NCI-H1105 treated with DMSO at 0.1 percent for 48 hours (cell line): ENCODE results near the gene UBE2J2.
"Not testable (repeated sequence)": the region's sequence is repeated elsewhere in the genome, so short reads cannot be mapped to it uniquely, and the experiment has no call there.

Source experiments
- DNase-seq: peaks from one replicate; lab custom pipeline; 2025; lab: John Stamatoyannopoulos, UW

The UBE2J2 gene

DNA sequence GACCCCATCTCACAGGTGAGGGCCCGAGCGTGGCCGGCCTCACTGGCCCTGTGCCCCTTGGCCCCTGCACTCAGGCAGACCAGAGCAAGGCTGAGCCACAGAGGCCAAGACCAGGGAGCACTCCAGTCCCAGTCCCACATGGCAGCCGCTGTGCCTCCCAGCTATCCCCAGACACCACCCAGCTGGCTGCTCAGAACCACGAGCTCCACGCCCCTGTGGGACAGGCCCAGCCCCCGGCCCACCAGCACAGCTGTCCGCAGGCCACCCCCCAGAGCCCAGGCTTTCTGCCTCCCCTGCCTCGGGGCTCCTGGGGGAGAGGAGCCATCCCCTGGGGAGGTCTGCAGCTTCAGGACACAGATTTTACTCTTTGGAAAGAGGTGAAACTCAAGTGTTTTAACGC lies 18.0 kb downstream of the UBE2J2 start:
- no peak for DNase-seq

DNA sequence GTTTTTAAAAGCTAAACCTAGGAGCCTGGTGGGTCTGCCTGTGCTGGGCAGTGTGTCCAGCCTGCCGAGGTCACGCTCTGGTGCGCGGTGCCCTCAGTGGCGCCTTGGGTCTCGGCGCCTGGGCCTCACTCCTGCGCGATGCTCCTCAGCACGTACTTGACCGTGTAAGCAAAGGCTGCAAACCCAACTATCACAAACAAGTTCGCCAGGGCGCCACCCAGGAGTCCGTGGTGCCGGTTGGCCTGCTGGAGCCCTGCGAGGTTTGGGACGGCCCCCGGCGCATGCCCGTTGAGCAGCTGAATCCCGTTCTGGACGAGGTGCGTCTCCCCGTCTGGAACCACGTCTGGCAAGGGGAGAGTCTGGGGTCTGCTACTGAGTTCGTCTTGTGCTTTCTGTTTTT lies 18.6 kb downstream of the UBE2J2 start:
- DNase-seq: no peak

DNA sequence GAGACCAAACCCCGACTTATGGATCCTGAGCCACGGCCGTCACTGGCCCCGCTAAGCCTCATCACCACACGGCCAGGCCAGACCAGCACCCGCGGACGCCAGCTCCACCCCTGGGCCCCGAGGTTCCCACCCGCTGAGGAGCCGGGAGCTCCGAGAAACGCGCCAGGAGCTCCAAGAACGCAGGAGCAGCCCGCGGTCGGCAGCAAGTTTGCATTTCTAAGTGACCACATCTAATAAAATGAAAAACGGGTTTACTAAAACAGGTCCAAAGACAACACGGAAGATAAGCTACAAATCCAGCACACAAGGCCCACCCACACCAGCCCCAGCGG lies 19.0 kb downstream of the UBE2J2 start:
- DNase-seq: no peak

DNA sequence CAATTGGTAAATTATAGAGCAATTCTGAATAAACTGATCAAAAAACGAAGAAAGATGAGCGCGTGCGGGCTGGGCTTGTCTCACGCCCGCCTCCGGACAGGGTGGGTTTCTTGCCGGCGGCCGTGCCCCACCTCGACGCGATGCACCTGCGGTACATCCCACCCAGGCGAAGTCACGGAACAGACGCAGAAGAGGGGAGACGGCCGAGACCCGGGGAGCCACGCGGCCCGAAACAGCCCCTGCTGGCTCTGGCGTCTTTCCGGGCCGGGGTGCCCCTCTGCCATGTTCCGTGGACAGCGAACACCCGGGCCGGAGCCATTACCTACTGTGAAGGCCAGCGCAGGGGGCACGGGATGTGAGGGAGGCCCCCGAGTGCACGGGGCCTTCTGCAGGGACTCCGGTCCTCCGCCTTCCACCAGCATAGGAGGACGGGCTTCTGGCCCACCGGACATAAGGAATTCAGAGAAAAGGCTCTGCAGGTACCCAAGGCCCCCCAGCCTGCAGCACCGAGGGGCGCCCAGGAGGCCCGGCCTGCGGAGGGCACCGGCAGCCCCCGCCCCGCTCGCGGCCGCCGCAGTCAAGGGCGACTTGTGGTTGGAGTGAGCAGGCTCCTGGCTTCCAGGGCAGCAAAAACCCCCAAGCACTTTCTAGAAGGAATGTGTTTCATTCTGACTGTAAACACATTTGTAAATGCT lies 19.5 kb downstream of the UBE2J2 start:
- DNase-seq: no peak

DNA sequence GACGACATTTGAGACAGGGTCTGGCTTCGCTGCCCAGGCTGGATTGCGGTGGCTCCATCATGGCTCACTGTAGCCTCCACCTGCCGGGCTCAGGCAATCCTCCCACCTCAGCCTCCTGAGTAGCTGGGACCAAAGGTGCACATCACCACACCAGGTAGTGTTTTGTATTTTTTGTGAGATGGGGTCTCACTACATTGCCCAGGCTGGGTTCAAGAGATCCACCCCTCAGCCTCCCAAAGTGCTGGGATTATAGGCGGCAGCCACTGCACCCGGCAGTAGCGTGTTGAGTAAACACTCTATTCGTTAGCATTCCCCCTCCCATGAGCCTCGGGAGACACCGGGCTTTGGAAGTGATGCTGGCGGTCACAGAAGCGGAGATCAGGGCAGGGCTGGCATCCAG lies 20.3 kb downstream of the UBE2J2 start:
- DNase-seq: no peak

DNA sequence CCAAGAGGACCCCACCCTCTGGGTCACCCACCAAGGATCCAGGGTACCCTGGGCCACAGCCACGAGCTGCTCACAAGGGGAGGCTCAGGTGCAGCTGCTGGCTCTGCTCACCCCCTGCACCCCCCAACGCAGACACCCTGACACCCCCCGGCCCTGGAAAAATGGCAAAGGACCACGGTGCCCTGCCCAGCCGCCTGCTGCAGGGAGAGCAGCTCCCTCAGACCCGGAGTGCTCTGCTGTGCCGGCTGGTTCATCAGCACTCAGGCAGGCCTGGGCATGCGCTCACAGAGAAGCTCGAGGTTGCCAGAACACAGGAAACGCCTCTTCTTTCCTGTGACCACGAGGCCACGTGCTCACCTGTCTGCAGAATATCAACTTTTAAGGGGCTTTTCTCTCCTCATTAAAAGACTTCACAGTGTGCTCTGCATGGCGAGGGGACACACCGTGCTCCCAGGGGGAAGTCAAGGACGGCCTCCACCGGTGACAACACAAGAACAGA lies 22.8 kb downstream of the UBE2J2 start:
- peak; percentile 87 for DNase-seq

- not testable (repeated sequence) for DNase-seq
These were observed 25.4 kb downstream of the UBE2J2 start for GRCh38 chr1:1248009-1248913.

DNA sequence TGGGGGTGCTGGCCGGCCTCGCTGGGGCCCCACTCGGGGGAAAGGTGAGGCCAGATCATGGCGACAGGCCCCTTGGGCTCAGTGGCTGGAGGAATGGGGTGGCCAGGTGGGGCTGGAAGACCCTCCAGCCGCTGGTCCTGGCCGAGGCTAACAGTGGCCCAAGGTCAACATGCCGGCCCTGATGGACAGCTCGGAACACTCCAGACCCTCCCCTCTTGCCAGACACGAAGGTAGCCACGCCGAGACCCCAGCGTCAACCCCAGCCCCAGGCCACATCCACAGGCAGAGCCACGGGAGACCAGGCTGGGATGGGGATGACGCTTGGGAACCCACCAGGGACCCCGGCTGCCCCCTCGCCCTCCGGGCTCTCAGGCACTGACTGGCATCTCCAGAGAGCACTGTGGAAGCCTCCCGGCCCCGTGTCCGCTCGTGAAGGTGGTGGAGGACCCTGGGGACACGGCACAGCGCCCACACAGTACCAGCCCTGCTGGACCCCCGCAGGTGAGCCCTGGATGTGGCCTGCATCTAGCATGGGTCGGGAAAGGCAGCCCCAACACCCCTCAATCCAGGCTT lies 26.2 kb downstream of the UBE2J2 start:
- DNase-seq: no peak

GRCh38 chr1:1246577-1247340 lies 26.9 kb downstream of the UBE2J2 start, which contains the start of gene C1QTNF12:
Gene C1QTNF12, minus strand, starts transcription at chr1:1246722. Its CDS starts 32 bp downstream, at chr1:1246690.
- no peak for DNase-seq

DNA sequence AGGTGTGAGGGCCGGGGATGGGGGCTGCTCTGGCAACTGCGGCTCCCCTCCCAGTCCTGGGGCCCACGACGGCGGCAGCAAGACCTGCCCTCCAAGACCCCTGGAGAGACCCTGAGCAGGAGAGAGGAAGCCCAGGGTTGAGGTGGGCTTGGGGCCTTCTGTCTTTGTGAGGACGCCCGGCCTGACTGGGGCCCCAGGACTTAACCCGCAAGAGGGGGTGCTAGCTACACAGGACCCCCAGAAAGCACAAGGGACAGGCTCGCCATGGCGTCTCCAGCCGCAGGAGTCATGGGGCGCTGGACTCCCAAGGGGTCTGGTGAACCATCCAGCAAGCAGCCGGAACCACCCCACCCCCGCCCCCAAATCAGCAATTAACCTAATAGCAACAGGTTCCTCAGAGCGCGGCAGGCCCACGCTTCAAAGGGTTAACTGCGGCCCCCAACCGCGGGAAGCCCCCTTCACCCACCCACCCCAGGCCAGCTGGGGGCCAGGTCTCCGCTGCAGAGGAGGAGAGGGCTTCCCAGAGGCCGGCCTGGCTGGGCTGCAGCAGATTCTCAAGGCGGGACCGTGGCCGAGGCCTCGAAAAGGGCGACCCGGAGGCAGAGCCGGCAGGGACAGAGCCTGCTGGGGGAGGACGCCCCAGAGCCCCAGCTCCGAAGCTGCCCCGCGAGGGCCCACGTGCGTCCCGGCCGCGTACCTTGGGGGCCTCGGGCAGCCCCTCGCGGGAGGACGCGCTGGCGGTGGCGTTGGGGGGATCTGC lies 27.7 kb downstream of the UBE2J2 start:
- DNase-seq: no peak

GRCh38 chr1:1245178-1245816 lies 28.4 kb downstream of the UBE2J2 start:
- DNase-seq: no peak

GRCh38 chr1:1244192-1244811 lies 29.4 kb downstream of the UBE2J2 start:
- no peak for DNase-seq

- no peak for DNase-seq
These were observed 29.9 kb downstream of the UBE2J2 start for GRCh38 chr1:1243807-1244191.

DNA sequence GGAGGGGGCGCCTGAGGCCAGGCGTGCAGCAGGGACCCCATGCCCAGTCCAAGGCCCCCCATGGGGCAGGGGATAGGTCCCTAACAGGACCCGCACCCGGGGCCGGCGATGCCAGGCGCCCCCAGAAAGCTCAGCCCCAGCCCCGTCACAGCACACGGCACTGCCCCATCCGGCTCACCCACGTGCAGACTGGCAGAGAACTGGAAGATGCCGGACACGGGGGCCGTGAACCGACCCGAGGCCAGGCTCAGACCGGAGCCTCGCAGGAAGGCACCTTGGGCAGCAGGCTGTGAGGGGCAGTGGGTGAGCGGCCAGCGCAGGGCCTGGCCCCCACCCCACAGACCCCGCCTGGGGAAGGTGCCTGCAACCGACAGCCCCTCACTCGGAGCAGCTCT lies 30.4 kb downstream of the UBE2J2 start:
- no peak for DNase-seq

DNA sequence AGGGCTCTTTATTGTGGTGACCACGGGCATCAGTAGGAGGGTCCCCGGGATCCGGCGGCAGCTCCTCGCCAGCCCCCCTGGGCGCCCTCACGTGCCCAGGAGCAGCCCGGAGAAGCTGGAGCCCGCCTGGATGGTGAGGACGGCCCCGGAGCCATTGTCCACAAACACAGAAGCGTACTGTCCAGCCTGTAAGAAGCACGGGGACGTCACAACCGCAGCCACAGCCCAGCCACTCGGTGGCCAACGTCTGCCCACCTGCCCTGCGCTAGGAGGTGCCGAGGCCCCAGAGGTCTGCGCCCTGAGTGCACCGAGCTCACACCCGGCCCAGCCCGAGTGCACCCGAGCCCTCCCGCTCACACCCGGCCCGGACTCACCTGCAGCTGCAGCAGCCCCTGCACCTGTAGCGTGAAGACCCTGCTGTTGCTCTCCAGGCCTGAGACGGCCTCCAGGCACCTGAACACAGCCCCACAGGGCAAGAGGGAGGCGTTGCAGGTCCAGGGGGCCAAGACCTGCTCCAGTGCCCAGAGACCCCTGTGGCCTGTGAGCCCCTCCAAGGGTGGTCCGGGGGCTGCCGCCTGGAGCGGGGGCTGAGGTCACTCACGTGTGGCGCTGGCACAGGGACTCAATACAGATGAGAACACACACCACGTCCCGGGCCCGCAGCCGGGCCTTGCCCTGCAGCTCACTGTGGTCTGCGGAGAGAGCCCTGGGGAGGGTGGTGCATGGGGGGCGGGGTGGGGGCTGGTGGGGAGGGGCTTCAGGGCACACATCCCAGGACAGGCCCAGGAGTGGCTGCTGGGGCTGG lies 31.0 kb downstream of the UBE2J2 start:
- DNase-seq: no peak

GRCh38 chr1:1241588-1242219 lies 31.9 kb downstream of the UBE2J2 start:
- DNase-seq: no peak

DNA sequence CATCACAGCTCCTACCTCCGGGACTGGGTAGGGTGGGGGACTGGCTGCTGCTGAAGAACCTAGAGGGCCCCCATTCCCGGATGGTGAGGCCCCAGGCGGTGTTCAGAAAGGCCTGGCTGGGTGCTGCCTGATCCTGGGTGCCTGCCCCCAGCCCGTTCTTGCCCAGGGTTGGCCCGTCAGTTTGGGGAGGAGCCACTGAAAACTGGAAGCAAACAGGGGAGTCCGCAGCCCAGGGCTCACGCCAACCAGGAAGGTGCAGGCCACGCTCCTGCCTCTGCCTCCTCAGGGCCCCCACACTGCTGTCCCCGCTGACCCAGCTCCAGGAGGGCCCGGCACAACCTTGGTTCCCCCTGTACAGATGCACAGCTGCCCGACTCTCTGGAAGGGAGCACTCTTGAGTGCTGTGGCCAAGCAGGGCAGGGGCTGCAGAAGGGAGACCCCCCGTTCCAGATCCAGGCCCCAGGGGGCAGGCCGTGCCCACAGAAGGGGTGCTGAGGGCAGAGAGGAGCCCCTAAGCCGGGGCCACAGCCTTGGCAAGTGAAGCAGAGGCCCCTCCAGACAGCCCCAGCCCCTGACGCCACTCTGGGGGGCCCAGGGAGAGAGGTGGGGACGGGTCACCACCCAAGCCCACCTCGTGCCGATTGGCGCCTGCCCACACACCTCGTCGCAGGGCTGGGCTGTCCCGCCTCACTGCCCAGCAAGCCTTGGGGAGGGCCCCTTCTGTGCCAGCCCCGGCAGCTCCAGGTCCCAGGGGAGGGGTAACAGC lies 32.6 kb downstream of the UBE2J2 start:
- DNase-seq: no peak

DNA sequence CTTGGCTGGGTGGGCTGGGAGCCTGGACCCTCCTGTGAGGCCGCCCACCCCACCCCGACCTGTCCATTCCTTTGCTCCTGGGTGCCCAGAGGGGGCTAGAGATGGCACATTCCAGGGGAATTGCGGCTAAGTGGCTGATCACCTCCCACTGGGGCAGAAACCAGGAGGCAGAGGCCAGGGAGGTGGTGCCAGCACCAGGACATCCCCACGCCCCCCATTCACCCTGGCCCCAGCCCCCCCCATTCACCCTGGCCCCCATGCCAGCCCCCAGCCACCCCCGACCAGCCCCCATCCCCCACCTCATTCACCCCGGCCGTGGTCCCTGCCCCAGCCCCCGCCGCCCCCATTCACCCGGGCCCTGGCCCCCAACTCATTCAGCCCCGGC lies 33.3 kb downstream of the UBE2J2 start:
- DNase-seq: no peak
